DMS153 treated with DMSO at 0.1 percent for 48 hours (cell line): ENCODE data around the gene RFK.
"Not testable (repeated sequence)": the region's sequence is repeated elsewhere in the genome, so short reads cannot be mapped to it uniquely, and the experiment has no call there.

ENCODE experiments used
- DNase-seq: peaks from one replicate; lab custom pipeline; 2025; ENCODE audit not compliant: unreplicated experiment; lab: John Stamatoyannopoulos, UW

RFK gene

DNA sequence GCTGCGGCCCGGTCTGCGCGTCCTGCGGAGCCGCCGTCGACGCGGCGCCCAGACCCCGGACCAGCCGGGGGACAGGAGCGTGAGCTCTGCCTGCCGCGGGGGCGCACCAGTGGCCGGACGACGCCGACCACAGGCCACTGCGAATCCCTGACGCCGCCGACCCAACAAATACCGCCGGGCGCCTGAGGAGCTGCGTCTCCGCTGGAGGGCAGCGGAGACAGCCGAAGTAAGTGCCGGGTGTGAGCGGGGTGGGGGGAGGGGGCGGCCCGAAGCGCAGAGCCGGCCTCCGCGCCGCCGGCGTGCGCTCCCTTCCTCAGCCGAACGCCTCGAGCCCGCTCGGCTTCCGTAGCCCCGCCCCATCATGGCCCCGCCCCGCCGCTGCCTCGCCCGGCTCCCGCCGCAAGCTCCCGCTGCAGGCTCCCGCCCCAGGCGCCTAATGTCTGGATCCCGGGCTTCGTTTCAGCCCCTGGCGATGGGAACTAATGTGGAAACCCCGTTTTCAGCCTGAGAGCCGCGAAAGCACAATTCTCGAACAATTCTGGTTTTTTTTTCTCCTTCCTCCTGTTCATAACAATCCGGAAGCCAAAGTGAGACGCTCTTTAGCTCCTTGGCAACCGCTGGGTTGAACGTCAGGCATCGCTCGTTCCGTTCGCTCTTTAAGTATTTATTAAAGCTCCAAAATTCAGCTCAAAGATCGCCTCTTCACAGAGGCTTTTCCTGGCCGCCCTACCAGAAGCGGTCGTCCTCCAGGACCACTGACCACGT lies at the start of gene RFK:
TSS of gene RFK (minus strand) at position 232 of the 765 bp plus-strand sequence. CDS start 255 bp downstream, outside the sequence.
- peak; percentile 87 for DNase-seq

DNA sequence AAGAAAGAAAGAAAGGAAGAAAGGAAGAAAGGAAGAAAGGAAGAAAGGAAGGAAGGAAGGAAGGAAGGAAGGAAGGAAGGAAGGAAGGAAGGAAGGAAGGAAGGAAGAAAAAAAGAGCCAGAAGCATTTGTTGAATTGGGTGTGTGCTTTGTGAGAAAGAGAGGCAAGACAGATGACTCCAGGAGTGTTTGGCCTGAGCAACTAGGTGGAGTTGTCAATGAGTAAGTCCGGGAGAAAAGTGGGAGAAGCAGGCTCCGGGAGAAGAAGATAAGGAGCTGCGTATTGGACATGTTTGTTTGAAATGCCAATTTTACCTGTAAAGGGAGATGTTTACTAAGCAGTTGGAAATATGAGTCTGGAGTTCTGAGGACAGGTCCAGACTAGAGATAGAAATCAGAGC lies 49.7 kb upstream of the RFK start:
- DNase-seq, result no peak

DNA sequence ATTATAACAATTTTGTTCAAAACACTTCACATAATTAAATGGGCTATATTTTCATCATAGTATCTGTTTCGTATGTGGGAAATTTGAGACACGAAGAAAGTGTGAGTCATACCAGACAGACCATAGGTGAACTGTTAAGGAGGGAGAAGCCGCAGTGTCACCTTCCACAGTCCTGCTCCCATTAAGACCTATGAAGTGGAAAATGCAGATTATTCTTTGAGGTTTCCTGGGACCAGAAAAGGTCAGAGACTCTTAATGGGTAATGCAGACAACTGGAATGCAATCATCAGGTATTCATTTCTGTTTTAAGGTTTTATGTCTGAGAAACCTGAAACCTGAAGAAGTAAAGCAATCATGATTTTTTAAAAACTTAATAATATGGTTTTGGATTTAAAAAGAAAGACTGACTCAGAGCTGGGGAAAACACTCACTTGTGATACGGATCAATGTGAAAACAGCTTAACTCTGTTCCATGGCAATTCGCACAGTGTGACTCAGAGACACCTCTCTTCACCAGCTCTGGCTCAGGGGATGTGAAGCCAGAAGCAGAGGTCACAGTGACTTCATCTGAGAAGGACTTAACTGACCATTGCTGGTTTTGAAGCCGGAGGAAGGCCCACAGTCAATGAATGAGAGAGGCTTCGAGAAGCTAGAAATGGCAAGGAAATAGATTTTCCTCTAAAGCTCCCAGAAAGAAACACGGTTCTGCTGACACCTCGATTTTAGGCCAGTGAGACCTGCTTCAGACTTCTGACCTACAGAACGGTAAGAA lies 47.5 kb upstream of the RFK start:
- no peak for DNase-seq

DNA sequence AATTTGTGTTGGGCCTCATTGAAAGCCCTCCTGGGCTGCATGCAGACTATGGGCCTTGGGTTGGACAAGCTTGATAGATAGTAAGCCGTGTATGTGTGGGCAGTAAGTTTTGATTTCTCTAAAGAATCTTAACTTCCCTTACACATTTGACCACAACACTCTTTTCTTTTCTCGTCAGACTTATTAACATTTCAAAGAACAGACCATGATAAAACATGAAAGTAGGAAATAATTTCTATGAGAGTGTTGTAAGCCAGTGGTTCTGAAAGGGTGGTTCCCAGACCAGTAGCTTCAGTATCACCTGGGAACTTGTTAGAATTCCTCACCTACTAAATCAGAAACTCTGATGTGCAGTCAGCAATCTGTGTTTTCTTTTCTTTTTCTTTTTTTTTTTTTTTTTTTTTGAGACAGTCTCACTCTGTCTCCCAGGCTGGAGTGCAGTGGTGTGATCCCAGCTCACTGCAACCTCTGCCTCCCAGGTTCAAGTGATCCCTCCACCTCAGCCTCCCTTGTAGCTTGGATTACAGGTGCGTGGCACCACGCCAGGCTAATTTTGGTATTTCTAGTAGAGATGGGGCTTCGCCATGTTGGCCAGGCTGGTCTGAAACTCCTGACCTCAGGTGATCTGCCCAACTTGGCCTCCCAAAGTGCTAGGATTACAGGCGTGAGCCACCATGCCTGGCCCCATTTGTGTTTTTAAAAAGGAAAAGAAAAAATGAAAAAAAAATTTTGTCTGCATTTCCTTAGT lies 44.8 kb upstream of the RFK start:
- no peak for DNase-seq

DNA sequence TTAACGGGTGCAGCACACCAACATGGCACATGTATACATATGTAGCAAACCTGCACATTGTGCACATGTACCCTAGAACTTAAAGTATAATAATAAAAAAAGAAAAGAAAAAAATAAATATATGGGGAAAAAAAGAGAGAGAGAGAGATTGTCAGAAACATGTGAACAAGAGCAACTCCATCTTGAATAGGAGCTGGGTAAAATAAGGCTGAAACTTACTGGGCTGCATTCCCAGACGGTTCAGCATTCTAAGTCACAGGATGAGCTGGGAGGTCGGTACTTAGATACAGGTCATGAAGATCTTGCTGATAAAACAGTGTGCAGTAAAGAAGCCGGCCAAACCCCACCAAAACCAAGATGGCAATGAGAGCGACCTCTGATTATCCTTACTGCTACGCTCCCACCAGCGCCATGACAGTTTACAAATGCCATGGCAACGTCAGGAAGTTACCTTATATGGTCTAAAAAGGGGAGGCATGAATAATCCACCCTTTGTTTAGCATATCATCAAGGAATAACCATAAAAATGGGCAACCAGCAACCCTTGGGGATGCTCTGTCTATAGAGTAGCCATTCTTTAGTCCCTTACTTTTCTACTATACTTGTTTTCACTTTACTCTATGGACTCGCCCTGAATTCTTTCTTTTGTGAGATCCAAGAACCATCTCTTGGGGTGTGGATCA lies 42.9 kb upstream of the RFK start:
- DNase-seq, result not testable (repeated sequence)

DNA sequence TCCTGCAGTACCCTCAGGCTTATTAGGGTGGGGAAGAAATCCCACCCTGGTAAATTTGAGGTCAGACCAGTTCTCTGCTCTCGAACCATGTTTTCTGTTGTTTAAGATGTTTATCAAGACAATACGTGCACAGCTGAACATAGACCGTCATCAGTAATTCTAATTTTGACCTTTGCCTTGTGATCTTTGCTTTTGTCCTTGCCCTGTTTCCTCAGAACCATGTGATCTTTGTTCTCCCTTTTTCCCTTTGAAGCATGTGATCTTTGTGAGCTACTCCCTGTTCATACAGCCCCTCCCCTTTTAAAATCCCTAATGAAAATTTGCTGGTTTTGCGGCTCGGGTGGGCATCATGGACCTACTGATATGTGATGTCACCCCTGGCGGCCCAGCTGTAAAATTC lies 40.7 kb upstream of the RFK start:
- not testable (repeated sequence) for DNase-seq

DNA sequence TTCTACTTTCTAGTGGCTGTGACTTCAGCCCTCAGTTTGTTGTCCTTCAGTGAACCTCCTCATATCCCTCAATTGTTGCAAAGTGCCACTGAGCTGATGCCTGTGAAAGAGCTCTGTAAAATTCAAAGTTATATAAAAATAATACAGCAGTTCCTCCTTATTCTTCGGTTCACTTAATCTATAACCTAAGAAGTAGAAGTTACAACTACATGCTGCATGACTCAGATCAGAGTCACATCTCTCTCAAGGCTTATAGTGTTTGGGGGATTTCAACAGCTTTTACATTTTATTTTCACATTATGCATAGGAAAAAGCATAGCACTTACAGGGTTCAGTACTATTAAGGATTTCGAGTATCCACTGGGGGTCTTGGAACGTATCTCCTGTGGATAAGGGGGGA lies 39.6 kb upstream of the RFK start:
- no peak for DNase-seq

DNA sequence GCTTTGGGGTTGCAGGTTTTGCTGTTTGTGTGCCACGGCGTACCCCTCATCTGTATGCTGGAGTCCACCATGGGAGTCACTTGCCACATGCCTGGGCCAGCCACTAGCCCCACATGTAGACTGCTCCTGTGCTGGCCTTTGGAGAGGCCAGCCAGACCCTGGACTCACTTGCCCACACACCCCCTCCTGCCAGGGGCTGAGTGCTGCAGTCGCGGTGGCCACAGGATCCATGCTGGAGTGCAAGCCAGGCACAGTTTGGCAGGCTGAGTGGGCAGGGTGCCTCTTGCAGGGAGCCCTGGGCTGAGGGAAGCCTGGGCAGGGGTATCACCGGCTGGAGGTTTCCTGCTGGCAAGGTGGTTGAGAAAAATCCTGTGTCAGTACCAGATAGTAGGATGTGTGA lies 39.2 kb upstream of the RFK start:
- no peak for DNase-seq

DNA sequence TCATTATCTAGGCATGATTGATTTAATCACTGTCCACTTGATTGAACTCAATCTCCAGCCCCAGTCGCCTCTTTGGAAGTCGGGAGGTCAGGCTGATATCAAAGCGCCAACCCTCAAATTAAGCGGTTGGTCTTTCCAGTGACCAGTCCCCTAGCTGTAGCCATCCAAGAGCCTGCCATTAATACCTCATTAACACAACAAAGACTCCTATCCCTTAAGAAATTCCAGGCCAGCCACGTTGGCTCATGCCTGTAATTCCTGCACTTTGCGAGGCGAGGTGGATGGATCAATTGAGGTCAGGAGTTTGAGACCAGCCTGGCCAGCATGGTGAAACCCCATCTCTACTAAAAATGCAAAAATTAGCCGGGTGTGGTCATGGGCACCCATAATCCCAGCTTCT lies 37.4 kb upstream of the RFK start:
- no peak for DNase-seq

DNA sequence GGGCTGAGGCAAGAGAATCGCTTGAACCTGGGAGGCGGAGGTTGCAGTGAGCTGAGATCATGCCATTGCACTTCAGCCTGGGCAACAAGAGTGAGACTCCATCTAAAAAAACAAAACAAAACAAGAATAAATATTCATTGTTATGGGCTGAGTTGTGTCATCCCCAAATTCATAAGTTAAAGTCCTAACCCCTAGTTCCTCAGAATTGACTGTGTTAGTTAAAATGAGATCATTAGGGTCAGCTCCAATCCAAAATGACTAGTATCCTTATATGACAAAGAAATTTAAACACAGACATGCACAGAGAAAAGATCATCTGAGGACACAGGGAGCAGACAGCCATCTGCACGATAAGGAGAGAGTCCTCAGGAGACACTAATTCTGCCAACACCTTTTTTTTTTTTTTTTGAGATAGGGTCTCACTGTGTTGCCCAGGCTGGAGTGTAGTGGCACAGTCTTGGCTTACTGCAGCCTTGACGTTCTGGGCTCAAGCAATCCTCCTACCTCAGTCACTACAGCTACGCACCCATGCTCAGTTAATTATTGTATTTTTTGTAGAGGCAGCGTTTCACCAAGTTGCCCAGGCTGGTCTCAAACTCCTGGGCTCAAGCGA lies 32.7 kb upstream of the RFK start:
- no peak for DNase-seq

DNA sequence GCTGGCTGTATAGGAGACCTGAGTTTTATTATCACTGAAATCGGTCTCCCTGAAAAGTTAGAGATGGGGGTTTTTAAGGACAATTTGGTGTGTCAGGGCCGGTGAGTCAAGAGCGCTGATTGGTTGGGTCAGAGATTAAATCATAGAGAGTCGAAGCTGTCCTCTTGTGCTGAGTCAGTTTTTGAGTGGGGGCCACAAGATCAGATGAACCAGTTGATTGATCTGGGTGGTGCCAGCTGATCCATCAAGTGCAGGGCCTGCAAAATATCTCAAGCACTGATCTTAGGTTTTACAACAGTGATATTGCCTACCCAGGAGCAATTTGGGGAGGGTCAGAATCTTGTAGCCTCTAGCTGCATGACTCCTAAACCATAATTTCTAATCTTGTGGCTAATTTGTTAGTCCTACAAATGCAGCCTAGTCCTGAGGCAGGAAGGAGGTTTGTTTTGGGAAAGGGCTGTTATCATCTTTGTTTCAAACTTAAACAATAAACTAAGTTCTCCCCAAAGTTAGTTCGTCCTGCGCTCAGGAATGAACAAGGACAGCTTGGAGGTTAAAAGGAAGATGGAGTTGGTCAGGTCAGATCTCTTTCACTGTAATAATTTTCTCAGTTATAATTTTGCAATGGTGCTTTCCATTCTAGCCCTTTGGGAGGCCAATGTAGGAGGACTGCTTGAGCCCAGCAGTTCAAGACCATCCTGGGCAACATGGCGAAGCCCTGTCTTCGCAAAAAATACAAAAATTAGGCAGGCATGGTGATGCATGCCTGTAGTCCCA lies 31.6 kb upstream of the RFK start:
- DNase-seq, result no peak

DNA sequence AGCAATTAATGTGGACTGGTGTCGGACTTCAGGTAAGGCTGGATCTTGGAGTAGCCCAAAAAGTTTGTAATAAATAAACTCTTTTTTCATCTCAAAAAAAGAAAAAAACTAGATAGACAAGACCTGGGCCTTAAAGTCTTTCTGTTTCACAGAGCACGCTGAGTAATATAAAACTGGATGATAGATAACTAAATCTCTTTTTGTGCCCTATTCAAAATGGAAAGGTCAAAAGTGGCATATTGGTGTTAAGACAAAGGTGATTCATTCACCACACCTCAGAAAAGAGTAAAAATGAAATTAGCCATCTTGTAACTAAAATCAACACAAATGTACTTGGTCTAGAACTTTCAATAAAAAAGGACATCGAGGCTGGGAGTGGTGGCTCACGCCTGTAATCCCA lies 30.3 kb upstream of the RFK start:
- no peak for DNase-seq

DNA sequence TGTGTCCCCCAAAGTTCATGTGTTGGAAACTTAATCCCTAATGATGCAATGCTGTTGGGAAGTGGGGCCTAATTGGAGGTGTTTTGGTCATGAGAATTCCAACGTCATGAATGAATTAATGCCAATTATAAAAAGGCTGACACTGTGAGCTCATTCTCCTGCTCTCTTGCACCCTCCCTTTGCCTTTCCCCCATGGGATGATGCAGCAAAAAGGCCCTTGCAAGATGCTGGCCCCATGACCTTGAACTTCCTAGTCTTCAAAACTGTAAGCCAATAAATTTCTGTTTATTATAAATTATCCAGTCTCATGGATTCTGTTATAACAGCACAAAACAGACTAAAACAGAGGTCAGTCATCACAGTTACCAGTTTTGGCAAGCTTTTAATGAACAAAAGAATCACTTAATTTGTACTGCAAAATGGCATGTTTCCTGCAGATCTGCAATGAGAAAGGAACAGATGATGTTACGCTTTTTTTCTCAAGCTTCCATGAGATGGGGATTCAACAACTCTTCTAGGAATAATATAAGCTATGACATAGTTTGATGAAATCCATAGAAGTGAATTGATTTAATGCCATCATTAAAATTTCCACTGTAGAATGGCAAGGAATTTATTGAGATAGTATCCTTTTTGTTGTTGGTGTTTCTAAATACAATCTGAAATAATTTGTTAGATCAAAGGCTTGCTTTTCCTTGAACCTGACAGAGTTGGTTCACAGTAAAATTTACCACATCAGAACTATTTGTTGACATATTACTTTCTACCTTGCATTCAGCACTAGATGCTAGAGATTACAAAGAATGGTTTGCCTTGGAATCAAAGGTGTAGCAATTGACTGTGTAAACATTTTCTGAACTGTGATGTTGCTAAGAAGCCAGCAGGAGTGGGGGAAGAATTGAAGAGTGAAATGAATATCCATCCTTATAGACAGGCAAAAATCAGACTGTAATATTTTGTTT lies 29.3 kb upstream of the RFK start:
- peak; percentile 16 for DNase-seq

DNA sequence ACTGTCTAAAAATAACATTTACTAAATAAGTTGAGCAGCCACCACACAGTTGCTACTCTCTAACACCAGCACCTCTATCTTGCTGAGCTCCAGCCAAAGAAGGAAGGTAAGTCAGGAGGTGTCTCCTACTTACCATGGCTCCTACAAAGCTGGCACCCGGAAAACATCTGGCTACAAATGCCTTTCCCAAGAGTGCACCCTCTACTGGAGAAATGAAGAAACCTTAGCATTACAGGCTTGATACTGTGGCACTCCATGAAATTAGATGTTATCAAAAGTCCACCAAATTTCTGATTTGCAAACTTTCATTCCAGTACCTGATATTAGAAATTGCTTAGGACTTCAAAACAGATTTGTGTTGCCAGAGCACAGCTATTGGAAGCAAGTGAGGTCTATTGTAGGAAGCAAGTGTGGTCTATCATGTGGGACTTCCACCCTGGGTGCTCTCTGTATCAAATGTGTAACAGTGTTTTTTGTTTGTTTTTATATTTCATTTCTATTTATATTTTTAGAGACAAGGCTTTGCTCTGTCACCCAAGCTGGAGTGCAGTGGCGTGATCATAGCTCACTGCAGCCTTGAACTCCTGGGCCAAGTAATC lies 25.7 kb upstream of the RFK start:
- peak; percentile 35 for DNase-seq

DNA sequence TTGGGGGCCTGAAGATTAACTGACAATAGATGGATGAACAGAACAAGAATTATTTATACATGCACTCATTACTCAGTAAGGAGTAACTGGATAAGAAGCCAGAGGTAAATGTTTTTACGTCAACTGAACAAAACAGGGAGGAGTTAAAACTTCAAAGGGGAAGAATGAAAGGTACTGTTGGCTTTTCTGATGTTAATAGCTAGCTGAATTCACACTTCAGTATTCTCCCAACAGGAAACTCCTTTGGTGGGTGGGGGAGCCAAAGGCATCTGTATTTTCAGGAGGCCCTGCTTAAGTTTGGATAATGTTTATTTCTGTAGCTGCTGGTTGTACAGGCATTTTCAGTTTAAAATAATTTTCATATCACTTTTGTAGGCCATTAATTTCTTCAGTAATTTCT lies 23.2 kb upstream of the RFK start:
- no peak for DNase-seq

DNA sequence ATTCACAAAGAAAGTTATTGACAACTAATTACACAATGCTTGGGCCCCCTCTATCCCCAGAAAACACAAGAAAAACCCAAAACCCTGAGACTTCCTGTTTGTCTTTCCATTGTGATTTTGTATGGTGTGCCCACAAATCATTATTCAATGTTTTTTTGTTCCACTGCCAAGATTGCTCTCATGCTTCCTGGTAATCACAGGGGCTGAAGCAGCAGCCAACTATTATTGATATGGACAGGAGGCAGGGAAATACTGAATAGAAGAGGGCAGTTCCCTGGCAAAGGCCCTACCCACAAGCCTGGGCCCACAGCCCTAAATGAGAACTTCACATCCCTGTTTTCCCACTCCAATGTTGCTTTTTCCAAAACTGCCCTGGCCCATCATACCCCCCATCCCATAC lies 21.5 kb upstream of the RFK start:
- DNase-seq, result peak; percentile 92

DNA sequence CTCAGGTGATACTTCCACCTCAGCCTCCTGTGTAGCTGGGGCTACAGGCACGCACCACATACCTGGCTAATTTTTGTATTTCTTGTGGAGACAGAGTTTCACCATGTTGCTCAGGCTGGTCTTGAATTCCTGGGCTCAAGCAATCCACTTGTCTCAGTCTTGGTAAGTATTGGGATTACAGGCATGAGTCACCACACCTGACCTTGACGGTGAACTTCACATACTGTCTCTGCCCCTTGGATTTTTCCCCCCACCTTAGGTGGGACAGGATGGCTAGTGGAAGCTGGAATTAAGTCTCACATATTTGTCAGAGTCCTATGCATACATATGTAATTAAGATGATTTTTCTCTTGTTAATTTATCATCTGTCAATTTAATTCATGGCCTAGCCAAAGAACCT lies 20.9 kb upstream of the RFK start:
- DNase-seq, result no peak

DNA sequence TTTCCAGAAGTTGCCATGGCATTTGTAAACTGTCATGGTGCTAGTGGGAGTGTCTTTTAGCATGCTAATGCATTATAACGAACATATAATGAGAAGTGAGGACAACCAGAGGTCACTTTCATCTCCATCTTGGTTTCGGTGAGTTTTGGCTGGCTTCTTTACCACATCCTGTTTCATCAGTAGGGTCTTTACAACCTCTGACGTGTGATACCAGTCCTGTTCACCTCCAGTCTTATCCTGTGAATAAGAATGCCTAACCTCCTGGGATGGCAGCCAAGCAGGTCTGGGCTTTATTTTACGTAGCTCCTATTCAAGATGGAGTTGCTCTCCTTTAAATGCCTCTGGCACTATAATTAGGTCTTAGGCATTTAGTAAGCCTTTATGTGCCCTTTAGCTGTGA lies 20.4 kb upstream of the RFK start:
- DNase-seq, result no peak

DNA sequence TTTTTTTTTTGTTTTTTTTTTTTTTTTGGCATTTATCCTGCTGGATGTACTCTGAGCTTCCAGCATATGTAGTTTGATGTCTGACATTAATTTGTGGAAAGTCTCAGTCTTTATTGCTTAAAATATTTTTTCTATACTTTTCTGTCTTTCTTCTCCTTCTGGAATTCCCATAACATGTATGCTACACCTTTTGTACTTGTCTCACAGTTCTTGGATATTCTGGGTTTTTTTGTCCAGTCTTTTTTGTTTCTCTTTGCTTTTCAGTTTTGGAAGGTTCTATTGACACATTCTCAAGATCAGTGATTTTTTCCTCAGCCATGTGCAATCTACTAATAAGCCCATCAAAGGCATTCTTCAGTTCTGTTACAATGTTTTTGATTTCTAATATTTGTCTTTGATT lies 19.4 kb upstream of the RFK start:
- no peak for DNase-seq
